ENCODE results near the gene NPBWR2.

The NPBWR2 gene

DNA sequence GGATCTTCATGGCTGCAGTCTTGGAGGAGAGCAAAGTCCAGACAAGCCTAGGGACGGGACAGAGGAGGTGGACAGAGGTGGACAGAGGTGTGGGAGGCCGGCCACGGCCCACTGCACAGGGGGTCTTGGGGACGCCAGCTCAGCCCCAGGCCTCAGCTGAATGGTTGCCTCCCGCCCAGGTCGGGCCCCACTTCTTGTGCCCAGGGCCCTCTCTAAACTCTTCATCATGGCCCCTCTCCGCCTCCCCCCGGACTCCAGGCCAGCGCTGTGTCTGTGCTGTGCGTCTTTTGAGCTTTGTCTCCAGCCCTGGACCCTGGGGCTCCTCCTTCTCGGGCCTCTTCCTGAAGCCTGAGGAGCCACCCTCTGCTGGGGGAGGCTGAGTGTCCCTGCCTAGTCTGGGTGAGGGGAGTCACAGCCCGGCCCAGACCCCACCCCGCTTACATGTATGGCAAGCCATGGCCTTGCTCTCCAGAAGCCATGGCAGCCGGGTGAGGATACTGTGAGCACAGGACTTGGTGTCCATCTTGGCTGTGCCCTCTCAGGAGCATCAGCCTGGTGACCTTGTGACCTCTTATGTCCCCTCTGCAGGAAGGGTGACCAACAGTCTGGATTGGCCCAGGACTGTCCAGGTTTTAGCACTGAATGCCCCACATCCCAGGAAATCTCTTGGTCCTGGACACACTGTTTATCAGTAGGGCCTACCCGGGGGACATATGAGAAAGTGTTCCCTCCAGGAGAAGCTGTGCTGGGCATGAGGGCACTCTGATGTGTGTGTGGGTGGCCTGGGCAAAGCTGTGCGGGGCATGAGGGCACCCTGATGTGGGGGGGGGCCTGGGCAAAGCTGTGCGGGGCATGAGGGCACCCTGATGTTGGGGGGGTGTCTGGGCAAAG lies 9.4 kb upstream of the NPBWR2 start:
- no peak overlapping the region for H3K27ac ChIP-seq (ENCODE audit: low read depth, low read length, poor library complexity, severe bottlenecking)
- TF ChIP-seq EZH2 (IDR thresholded peaks at IDR 0.05; ENCODE audit: borderline replicate concordance, low read length): no peak
- no peak for TF ChIP-seq CTCF (IDR thresholded peaks at IDR 0.05; ENCODE audit: low read length)
- no peak overlapping the region for H2AFZ ChIP-seq (ENCODE audit: low read length)
- H3K9me2 ChIP-seq (ENCODE audit: low read depth, low read length): no peaks in the 10 kb centered on the region
- H3K27me3 ChIP-seq (ENCODE audit: insufficient read depth, low read length): no peaks in the 10 kb centered on the region; the same call in 1 of the 2 replicates
- no peaks in the 10 kb centered on the region for H3K36me3 ChIP-seq (ENCODE audit: insufficient read depth, low read length)
- H3F3A ChIP-seq (ENCODE audit: insufficient read depth, low read length): no peaks in the 10 kb centered on the region
- H3K4me2 ChIP-seq (ENCODE audit: low read length): no peak overlapping the region
- peaks cover 8% of the 10 kb centered on the region for H3K4me1 ChIP-seq (ENCODE audit: insufficient read depth, low read length, severe bottlenecking)
- H3K9me3 ChIP-seq (ENCODE audit: low read length): no peaks in the 10 kb centered on the region
- no peak overlapping the region for H3K9ac ChIP-seq (ENCODE audit: low read length)
- no peaks in the 10 kb centered on the region for H3K79me2 ChIP-seq (ENCODE audit: insufficient read depth, low read length)
- H4K20me1 ChIP-seq (ENCODE audit: insufficient read depth, low read length): no peaks in the 10 kb centered on the region
- no peak overlapping the region for H3K4me3 ChIP-seq (ENCODE audit: low read depth, low read length, poor library complexity, severe bottlenecking)

DNA sequence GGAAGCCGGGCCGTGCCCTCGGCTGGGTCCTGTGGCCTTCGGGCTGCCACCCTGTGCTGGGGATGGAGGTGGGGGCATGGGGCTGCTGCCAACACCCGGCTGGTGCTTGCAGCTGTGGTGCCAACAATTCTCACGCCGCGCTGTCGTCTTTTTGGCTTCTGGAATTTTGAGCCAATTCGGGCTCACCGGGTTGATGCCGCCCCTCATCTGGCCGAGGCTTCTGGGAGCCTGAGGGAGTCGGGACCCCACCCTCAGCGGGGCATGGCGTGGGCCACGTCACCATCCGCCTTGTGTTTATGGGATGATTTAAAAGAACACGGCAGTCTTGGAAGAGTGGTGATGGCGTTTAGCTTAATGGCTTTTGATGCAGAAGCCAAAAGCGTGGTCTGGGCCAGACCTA lies 8.7 kb upstream of the NPBWR2 start:
- no peaks in the 10 kb centered on the region for H3K79me2 ChIP-seq (ENCODE audit: insufficient read depth, low read length)
- no peak overlapping the region for H3K4me2 ChIP-seq (ENCODE audit: low read length)
- H3F3A ChIP-seq (ENCODE audit: insufficient read depth, low read length): no peaks in the 10 kb centered on the region
- no peak overlapping the region for H2AFZ ChIP-seq (ENCODE audit: low read length)
- H3K4me1 ChIP-seq (ENCODE audit: insufficient read depth, low read length, severe bottlenecking): peaks cover 8% of the 10 kb centered on the region
- H4K20me1 ChIP-seq (ENCODE audit: insufficient read depth, low read length): no peaks in the 10 kb centered on the region
- H3K4me3 ChIP-seq (ENCODE audit: low read depth, low read length, poor library complexity, severe bottlenecking): no peak overlapping the region
- no peak overlapping the region for H3K27ac ChIP-seq (ENCODE audit: low read depth, low read length, poor library complexity, severe bottlenecking)
- H3K36me3 ChIP-seq (ENCODE audit: insufficient read depth, low read length): no peaks in the 10 kb centered on the region
- no peak overlapping the region for H3K9ac ChIP-seq (ENCODE audit: low read length)
- no peaks in the 10 kb centered on the region for H3K9me3 ChIP-seq (ENCODE audit: low read length)
- TF ChIP-seq EZH2 (IDR thresholded peaks at IDR 0.05; ENCODE audit: borderline replicate concordance, low read length) (no peak), CTCF (IDR thresholded peaks at IDR 0.05; ENCODE audit: low read length) (no peak)
- no peaks in the 10 kb centered on the region for H3K9me2 ChIP-seq (ENCODE audit: low read depth, low read length)
- no peaks in the 10 kb centered on the region; the same call in 1 of the 2 replicates for H3K27me3 ChIP-seq (ENCODE audit: insufficient read depth, low read length)

- no peaks in the 10 kb centered on the region for H4K20me1 ChIP-seq (ENCODE audit: insufficient read depth, low read length)
- H3K79me2 ChIP-seq (ENCODE audit: insufficient read depth, low read length): no peaks in the 10 kb centered on the region
- H3K9me3 ChIP-seq (ENCODE audit: low read length): no peaks in the 10 kb centered on the region
- H2AFZ ChIP-seq (ENCODE audit: low read length): no peak overlapping the region
- no peak overlapping the region for H3K4me3 ChIP-seq (ENCODE audit: low read depth, low read length, poor library complexity, severe bottlenecking)
- no peaks in the 10 kb centered on the region; the same call in 1 of the 2 replicates for H3K27me3 ChIP-seq (ENCODE audit: insufficient read depth, low read length)
- H3K27ac ChIP-seq (ENCODE audit: low read depth, low read length, poor library complexity, severe bottlenecking): no peak overlapping the region
- no peaks in the 10 kb centered on the region for H3K9me2 ChIP-seq (ENCODE audit: low read depth, low read length)
- no peak overlapping the region for H3K4me2 ChIP-seq (ENCODE audit: low read length)
- no peak overlapping the region for H3K9ac ChIP-seq (ENCODE audit: low read length)
- TF ChIP-seq EZH2 (IDR thresholded peaks at IDR 0.05; ENCODE audit: borderline replicate concordance, low read length) (no peak), CTCF (IDR thresholded peaks at IDR 0.05; ENCODE audit: low read length) (no peak)
- peaks cover 8% of the 10 kb centered on the region for H3K4me1 ChIP-seq (ENCODE audit: insufficient read depth, low read length, severe bottlenecking)
- no peaks in the 10 kb centered on the region for H3K36me3 ChIP-seq (ENCODE audit: insufficient read depth, low read length)
- no peaks in the 10 kb centered on the region for H3F3A ChIP-seq (ENCODE audit: insufficient read depth, low read length)
Measured at GRCh38 chr20:64115171-64115911, 8.0 kb upstream of the NPBWR2 start.
